Measurements from ENCODE around the gene MOV10. TPM values are rescaled to one million over a fixed set of nuclear protein-coding genes. Genes with fewer than 3 reads are reported as not detected.

Gene MOV10
- total and polyA plus RNA-seq, 9 of the 15 experiments (the other 6 are each of a cell fraction or from before 2014, with no cell fraction given), result 16.7 to 105 (median 49.5) TPM

DNA sequence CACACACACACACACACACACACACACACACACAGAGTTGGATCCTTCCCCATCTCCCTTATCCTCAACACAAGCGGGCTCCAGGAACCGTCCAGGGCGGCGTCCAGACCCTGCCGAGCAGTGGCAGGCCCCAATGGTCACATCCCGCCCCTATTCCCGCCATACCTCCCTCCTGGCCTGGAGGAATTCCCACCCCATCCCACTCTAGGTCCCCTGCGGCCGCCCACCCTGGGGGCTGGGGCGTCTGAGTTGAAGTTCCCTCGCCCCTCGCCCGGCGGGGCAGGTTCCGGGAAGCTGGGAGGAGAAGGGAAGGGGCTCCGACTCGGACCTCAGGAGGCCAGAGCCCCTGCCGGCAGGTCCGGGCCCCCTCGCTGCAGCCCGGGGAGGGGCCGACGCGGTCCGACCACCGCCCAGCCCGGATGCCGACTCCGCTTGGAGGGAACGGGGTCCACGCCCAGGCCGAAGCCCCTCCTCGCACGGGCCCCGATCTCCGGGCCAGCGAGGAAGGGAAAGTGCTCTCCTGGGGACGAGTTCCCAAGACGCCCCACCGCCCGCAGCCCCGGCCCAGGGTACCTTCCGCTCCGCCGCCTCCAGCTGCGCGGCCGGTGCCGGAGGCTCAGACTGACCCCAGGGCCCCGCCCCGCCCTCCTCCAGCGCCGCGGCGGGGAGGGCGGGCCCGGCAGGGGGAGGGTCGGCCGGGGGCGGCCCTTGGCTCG is 32.2 kb downstream of the MOV10 start, which contains the start of gene RHOC:
Gene RHOC (minus strand): TSS at position 623 of the 716 bp plus-strand sequence. CDS start 3,328 bp downstream, outside the sequence.
- whole genome bisulfite sequencing (ENCODE audit: insufficient coverage, low coverage, missing lambda C conversion rate), result 0% methylated on average over 34 of the region's 61 CpGs
- peaks cover 31% of the 10 kb centered on the region for H3K36me3 ChIP-seq (ENCODE audit: control insufficient read depth, insufficient read depth, low read length)
- H3K9me1 ChIP-seq (ENCODE audit: control insufficient read depth, insufficient read depth, low read length), result no peaks in the 10 kb centered on the region
- no peaks in the 10 kb centered on the region for H3K27me3 ChIP-seq (ENCODE audit: control insufficient read depth in 2 of 2, insufficient read depth in 2 of 2, low read length in 2 of 2)
- H3K4me2 ChIP-seq (ENCODE audit: insufficient read depth, low read length), result peak within 1 kb of the TSS; percentile 98
- no peaks in the 10 kb centered on the region for H4K20me1 ChIP-seq (replicated peaks; ENCODE audit: control insufficient read depth, insufficient read depth, low read length)
- peak within 1 kb of the TSS; percentile 97 for H3K27ac ChIP-seq (ENCODE audit: extremely low read depth, low read depth, low read length)
- peak; percentile 83 for ATAC-seq
- no peaks in the 10 kb centered on the region for H3K9me3 ChIP-seq (replicated peaks; ENCODE audit: control insufficient read depth, insufficient read depth, low read depth, low read length)
- H3K4me3 ChIP-seq, result peak within 1 kb of the TSS; percentile 94
- peak; percentile 87 to 96 (median 92) for DNase-seq (ENCODE audit: extremely low read depth in 1 of 4, low spot score in 3 of 4)
- ChIA-PET POLR2A (interaction anchor here (0.6 to 1.5 kb wide), 2 partner anchors 8 to 45 kb away, joined by 3 read pairs; no protein-coding TSS in a partner anchor), CTCF (ENCODE audit: low intra/inter-chr PET ratio) (interaction anchor here (0.7 to 3.2 kb wide), 5 partner anchors 34 to 316 kb away, joined by 3 to 21 read pairs (median 8); no protein-coding TSS in a partner anchor)
- peak within 1 kb of the TSS; percentile 91 for H2AFZ ChIP-seq (ENCODE audit: low read depth, low read length)
- no peak for FAIRE-seq
- BruUV-seq (replicated peaks), result no TSS peak
- intact Hi-C loops (cut with micrococcal nuclease) (loop anchor here (1.0 to 10.0 kb wide), 4 partner anchors 33 to 315 kb away; no protein-coding TSS in a partner anchor), in situ Hi-C loops (cut with MboI) (loop anchor here (5.0 kb wide), 3 partner anchors 89 to 314 kb away; partner anchors contain the start of genes CAPZA1 and ST7L)
- peaks cover 47 to 51% of the 10 kb centered on the region in 2 experiments for H3K4me1 ChIP-seq (replicated peaks in 1 of 2; ENCODE audit: control insufficient read depth in 2 of 2, insufficient read depth in 2 of 2, low read length in 2 of 2)
- H3K9ac ChIP-seq (ENCODE audit: insufficient read depth in 1 of 2, low read depth in 2 of 2, low read length in 2 of 2), result peak within 1 kb of the TSS; percentile 83 to 93
- H3K79me2 ChIP-seq (ENCODE audit: control insufficient read depth, insufficient read depth, low read length), result peaks cover 53% of the 10 kb centered on the region
- TF ChIP-seq, protein P1, sequence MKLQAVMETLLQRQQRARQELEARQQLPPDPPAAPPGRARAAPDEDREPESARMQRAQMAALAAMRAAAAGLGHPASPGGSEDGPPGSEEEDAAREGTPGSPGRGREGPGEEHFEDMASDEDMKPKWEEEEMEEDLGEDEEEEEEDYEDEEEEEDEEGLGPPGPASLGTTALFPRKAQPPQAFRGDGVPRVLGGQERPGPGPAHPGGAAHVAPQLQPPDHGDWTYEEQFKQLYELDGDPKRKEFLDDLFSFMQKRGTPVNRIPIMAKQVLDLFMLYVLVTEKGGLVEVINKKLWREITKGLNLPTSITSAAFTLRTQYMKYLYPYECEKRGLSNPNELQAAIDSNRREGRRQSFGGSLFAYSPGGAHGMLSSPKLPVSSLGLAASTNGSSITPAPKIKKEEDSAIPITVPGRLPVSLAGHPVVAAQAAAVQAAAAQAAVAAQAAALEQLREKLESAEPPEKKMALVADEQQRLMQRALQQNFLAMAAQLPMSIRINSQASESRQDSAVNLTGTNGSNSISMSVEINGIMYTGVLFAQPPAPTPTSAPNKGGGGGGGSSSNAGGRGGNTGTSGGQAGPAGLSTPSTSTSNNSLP (IDR thresholded peaks at IDR 0.05; ENCODE audit: borderline replicate concordance, low read depth, low read length), result no peak
- 0 out of 2 replicates have a peak, but pooled peaks have one; percentile 0 for TF ChIP-seq MYC (IDR thresholded peaks at IDR 0.05; ENCODE audit: low read depth, low read length)
- no peak for TF ChIP-seq MYC (CRISPR knock-in tag; IDR thresholded peaks at IDR 0.05; ENCODE audit: borderline replicate concordance, low read depth)
- TF ChIP-seq, protein P2, sequence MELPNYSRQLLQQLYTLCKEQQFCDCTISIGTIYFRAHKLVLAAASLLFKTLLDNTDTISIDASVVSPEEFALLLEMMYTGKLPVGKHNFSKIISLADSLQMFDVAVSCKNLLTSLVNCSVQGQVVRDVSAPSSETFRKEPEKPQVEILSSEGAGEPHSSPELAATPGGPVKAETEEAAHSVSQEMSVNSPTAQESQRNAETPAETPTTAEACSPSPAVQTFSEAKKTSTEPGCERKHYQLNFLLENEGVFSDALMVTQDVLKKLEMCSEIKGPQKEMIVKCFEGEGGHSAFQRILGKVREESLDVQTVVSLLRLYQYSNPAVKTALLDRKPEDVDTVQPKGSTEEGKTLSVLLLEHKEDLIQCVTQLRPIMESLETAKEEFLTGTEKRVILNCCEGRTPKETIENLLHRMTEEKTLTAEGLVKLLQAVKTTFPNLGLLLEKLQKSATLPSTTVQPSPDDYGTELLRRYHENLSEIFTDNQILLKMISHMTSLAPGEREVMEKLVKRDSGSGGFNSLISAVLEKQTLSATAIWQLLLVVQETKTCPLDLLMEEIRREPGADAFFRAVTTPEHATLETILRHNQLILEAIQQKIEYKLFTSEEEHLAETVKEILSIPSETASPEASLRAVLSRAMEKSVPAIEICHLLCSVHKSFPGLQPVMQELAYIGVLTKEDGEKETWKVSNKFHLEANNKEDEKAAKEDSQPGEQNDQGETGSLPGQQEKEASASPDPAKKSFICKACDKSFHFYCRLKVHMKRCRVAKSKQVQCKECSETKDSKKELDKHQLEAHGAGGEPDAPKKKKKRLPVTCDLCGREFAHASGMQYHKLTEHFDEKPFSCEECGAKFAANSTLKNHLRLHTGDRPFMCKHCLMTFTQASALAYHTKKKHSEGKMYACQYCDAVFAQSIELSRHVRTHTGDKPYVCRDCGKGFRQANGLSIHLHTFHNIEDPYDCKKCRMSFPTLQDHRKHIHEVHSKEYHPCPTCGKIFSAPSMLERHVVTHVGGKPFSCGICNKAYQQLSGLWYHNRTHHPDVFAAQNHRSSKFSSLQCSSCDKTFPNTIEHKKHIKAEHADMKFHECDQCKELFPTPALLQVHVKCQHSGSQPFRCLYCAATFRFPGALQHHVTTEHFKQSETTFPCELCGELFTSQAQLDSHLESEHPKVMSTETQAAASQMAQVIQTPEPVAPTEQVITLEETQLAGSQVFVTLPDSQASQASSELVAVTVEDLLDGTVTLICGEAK (IDR thresholded peaks at IDR 0.05), result peak; percentile 33; the same call in 1 of the 2 replicates
- TF ChIP-seq, protein P2 (CRISPR knock-in tag; IDR thresholded peaks at IDR 0.05), result no peak
- peak; percentile 64; the same call in 1 of the 2 replicates for TF ChIP-seq TOE1 (IDR thresholded peaks at IDR 0.05; ENCODE audit: borderline replicate concordance)
- TF ChIP-seq TOE1 (CRISPR knock-in tag; IDR thresholded peaks at IDR 0.05; ENCODE audit: borderline replicate concordance, low read depth), result no peak
- TF ChIP-seq, protein P3, sequence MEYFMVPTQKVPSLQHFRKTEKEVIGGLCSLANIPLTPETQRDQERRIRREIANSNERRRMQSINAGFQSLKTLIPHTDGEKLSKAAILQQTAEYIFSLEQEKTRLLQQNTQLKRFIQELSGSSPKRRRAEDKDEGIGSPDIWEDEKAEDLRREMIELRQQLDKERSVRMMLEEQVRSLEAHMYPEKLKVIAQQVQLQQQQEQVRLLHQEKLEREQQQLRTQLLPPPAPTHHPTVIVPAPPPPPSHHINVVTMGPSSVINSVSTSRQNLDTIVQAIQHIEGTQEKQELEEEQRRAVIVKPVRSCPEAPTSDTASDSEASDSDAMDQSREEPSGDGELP (CRISPR knock-in tag; IDR thresholded peaks at IDR 0.05; ENCODE audit: borderline replicate concordance), result peak; percentile 94
